NT2/D1 (cell line): ENCODE data around the gene TRAPPC2.

Experiments used
- SUZ12 ChIP-seq: IDR thresholded peaks from 2 replicates; pipeline ENCODE4 v1.6.1; 2011; ENCODE audit not compliant: insufficient read length, insufficient read depth; ENCODE audit errors: extremely low read depth
- YY1 ChIP-seq: IDR thresholded peaks from 2 replicates; pipeline ENCODE4 v1.6.1; 2011; ENCODE audit not compliant: insufficient read length, insufficient read depth
- ZNF274 ChIP-seq: IDR thresholded peaks from 2 replicates; pipeline ENCODE4 v1.6.1; 2011; ENCODE audit warnings: mild to moderate bottlenecking, low read depth, low read length

DNA sequence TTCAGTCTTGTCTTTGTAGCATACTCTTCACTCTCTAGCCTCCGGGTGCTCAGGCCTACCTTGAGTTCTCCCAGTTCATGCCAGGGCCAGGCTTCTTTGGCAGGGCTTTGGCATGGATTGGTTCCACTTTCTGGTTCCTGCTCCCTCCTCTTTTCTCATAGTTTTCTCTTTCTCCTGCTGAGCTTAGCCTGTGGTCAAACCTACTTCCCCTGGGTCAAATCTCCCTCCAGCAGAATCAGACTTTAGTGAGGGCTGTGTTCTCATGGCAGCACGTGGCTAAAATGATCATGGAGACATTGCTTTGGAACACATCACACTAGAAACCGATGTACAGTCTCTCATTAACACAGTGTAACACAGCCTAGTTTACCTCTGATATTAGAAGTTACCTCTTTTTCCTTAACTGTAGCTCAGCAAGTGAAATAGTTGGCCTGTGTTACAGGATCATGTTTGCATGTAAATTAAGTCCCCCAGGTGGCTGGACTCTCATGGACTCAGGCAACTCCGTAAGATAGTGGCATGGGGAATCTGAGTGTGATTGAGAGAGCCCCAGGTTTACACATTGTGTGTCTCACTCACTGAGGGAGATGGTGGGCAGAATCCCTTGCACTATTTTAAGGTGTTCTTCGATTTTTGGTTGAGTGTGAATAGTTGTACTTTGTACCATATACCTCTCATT, 32.2 kb downstream of the TRAPPC2 start:
- no peak for TF ChIP-seq YY1
- TF ChIP-seq SUZ12 = no peak
- no peak for TF ChIP-seq ZNF274
